Naive thymus-derived CD4-positive, alpha-beta T cell (primary cell): ENCODE measurements around the gene LRBA. TPM values are rescaled to one million over a fixed set of nuclear protein-coding genes. Genes with fewer than 3 reads are reported as not detected.

Experiments
- ATAC-seq: fragments of 150-1000 bp; cut with Tn5 transposase; 2 replicates; pipeline ENCODE4 v1.10.0; 2021; ENCODE audit warnings: mild to moderate bottlenecking, moderate library complexity
- CTCF ChIA-PET: fragments of 350-600 bp; sonication (Branson Sonifier 250); formaldehyde crosslinking; loops from one replicate; lab custom pipeline; 2021; ENCODE audit warnings: antibody characterized with exemption; lab: Charles Lee
- POLR2A ChIA-PET: fragments of 350-600 bp; sonication (Branson Sonifier 250); formaldehyde crosslinking; loops from one replicate; lab custom pipeline; 2021; ENCODE audit warnings: antibody characterized with exemption, inconsistent platforms; lab: Charles Lee
- DNase-seq, 9 donors: peaks; one replicate each; pipeline versions ENCODE4 v3.0.0 to v3.0.0-alpha.2; 2020 to 2022; ENCODE audit warnings: mixed read lengths in 1 of 9
- H3K27ac ChIP-seq: one replicate; pipeline ENCODE4 v1.7.0; 2013; ENCODE audit warnings: mild to moderate bottlenecking, low read depth, low read length, moderate library complexity
- H3K27me3 ChIP-seq, 2 donors: one replicate each; pipeline ENCODE4 v1.7.0; 2013; ENCODE audit warnings: low read length in 2 of 2, mild to moderate bottlenecking in 2 of 2, moderate library complexity in 2 of 2; ENCODE audit not compliant: control insufficient read depth in 2 of 2, insufficient read depth in 2 of 2
- H3K36me3 ChIP-seq, 3 experiments: 1 replicate in 2 of 3; 2 replicates in 1 of 3; pipeline ENCODE4 v1.7.0; 2013; ENCODE audit warnings: low read length in 3 of 3, mild to moderate bottlenecking in 3 of 3, moderate library complexity in 1 of 3; ENCODE audit not compliant: insufficient read depth in 3 of 3, control insufficient read depth in 2 of 3
- H3K4me1 ChIP-seq, 2 donors: one replicate each; pipeline ENCODE4 v1.7.0; 2013; ENCODE audit warnings: low read length in 2 of 2, mild to moderate bottlenecking in 2 of 2, moderate library complexity in 1 of 2; ENCODE audit not compliant: control insufficient read depth in 2 of 2, insufficient read depth in 2 of 2
- H3K4me3 ChIP-seq: 2 replicates; pipeline ENCODE4 v1.7.0; 2013; ENCODE audit warnings: mild to moderate bottlenecking, low read length
- H3K9me3 ChIP-seq, 3 experiments: 1 replicate in 2 of 3; 2 replicates in 1 of 3; pipeline ENCODE4 v1.7.0; 2013; ENCODE audit warnings: low read length in 3 of 3; ENCODE audit not compliant: control insufficient read depth in 2 of 3
- H3K27ac Mint-ChIP-seq, 9 donors: one replicate each; pipeline ENCODE4 v1.8.0; 2020 to 2022; ENCODE audit warnings: mixed read lengths in 9 of 9, mild to moderate bottlenecking in 8 of 9, moderate library complexity in 5 of 9, inconsistent platforms in 2 of 9
- H3K27me3 Mint-ChIP-seq, 5 donors: one replicate each; pipeline ENCODE4 v1.8.0; 2021 to 2022; ENCODE audit warnings: mixed read lengths in 5 of 5, mild to moderate bottlenecking in 1 of 5
- H3K36me3 Mint-ChIP-seq, 5 donors: one replicate each; pipeline ENCODE4 v1.8.0; 2020 to 2022; ENCODE audit warnings: mixed read lengths in 5 of 5, mild to moderate bottlenecking in 3 of 5, inconsistent platforms in 1 of 5
- H3K4me1 Mint-ChIP-seq, 7 donors: one replicate each; pipeline ENCODE4 v1.8.0; 2020 to 2022; ENCODE audit warnings: mixed read lengths in 7 of 7, mild to moderate bottlenecking in 3 of 7, inconsistent platforms in 1 of 7
- H3K4me3 Mint-ChIP-seq, 10 donors: one replicate each; pipeline ENCODE4 v1.8.0; 2020 to 2022; ENCODE audit warnings: mild to moderate bottlenecking in 10 of 10, mixed read lengths in 10 of 10, moderate library complexity in 6 of 10, inconsistent platforms in 2 of 10
- H3K9me3 Mint-ChIP-seq, 11 donors: one replicate each; pipeline ENCODE4 v1.8.0; 2020 to 2022; ENCODE audit warnings: mixed read lengths in 11 of 11, mild to moderate bottlenecking in 4 of 11, inconsistent platforms in 1 of 11, moderate library complexity in 1 of 11
- intact Hi-C, 2 donors: fragments of 100-400 bp; cut with micrococcal nuclease; formaldehyde crosslinking; loops; one replicate each; pipeline ENCODE4 v1.15.1; 2023
- polyA plus RNA-seq, 2 donors: library from polyadenylated mRNA; unstranded; fragments of 300-500 nt; fragmentation: Illumina TruSeq; gene quantifications; one replicate each; pipeline ENCODE4 v1.2.3, GENCODE V29; 2021
- total RNA-seq, 6 experiments: library from RNA in 5 of 6; stranded (reverse) in 5 of 6; gene quantifications; 1 replicate in 5 of 6; 2 replicates in 1 of 6; pipeline ENCODE4 v1.2.3 and lab custom pipeline; 2021 to 2026

LRBA gene
- total and polyA plus RNA-seq, 7 experiments from 2014 or later: 20.8 to 71.4 (median 58.4) TPM

DNA sequence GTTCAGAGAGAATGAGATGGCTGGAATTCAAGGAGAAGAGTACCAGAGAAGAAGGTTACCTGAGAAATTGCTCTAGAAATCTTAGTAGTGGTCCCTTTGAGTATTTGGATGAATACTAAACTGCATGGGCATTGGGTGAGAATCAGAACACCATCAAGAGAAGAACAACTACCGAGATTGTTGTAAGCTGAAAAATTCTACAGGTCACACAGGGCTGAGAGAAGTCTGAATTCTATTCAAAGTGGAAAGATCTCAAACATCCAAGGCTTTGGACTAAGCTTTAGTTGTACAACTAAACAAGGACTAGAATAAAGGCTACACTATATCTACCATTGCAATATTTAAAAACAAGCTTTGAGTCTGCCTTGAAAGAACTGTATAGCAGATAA, 40.8 kb downstream of the LRBA start:
- Histone ChIP-seq H3K4me1 (peaks cover 7 to 23% of the 10 kb centered on the region in 2 donors), H3K36me3 (no peaks in the 10 kb centered on the region), H3K27me3 (no peaks in the 10 kb centered on the region), H3K4me3 (no peak overlapping the region), H3K27ac (no peak overlapping the region), H3K9me3 (peaks cover 0 to 6% (median 0%) of the 10 kb centered on the region in 3 experiments)
- Mint-ChIP-seq H3K9me3 (peaks cover 0 to 9% (median 5%) of the 10 kb centered on the region in 11 donors), H3K4me1 (peaks cover 38 to 93% (median 86%) of the 10 kb centered on the region in 7 donors), H3K27ac (peak overlapping the region in 3 of 9 donors; percentile 12 to 45 (median 23)), H3K4me3 (peak overlapping the region in 3 of 10 donors; percentile 15 to 39 (median 22)), H3K36me3 (peaks cover 7 to 35% (median 23%) of the 10 kb centered on the region in 5 donors), H3K27me3 (no peaks in the 10 kb centered on the region)
- DNase-seq (no peak), ATAC-seq (no peak)
- ChIA-PET POLR2A (no interaction called here), CTCF (interaction anchor here (0.6 kb wide), 1 partner anchor 704 kb away, joined by 3 read pairs; no protein-coding TSS in a partner anchor)
- intact Hi-C loops: loop anchor here in 1 of 2 donors (10.0 kb wide), 1 partner anchor 679 kb away; no protein-coding TSS in a partner anchor

DNA sequence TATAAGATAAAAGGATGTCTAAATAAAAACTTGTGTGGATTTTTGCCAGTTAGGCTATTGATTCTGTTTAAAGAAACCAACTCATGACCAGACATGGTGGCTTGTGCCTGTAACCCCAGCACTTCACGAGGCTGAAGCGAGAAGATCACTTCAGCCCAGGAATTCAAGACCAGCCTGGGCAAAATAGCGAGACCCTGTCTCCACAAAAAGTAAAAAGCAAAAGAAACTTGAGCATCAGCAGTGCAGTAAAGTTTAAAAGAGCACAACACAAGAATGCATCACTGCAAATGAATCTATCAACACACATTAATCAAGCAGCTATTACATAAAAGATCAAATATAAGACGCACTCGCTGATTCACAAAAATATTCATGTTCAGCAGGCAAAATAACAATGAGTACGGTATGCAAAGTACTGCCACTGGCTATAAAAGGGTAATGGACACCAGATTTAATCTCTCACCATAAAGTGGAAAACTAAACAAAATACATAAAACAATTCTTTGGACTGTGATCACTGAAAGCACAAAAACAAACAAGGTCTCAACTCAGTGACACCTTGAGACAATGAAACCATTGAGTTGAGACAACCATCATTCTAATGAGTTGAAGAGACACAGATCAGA, 41.3 kb downstream of the LRBA start:
- peak overlapping the region in 4 of 10 donors; percentile 22 to 54 (median 31) for H3K4me3 Mint-ChIP-seq
- peaks cover 7 to 23% of the 10 kb centered on the region in 2 donors for H3K4me1 ChIP-seq
- H3K36me3 Mint-ChIP-seq: peaks cover 5 to 30% (median 23%) of the 10 kb centered on the region in 5 donors
- H3K9me3 ChIP-seq: peaks cover 0 to 1% (median 0%) of the 10 kb centered on the region in 3 experiments
- CTCF ChIA-PET: no interaction called here
- ATAC-seq: no peak
- H3K4me3 ChIP-seq: no peak overlapping the region
- H3K36me3 ChIP-seq: no peaks in the 10 kb centered on the region
- H3K27ac ChIP-seq: no peak overlapping the region
- DNase-seq: no peak
- POLR2A ChIA-PET: no interaction called here
- H3K27me3 Mint-ChIP-seq: no peaks in the 10 kb centered on the region
- H3K27me3 ChIP-seq: no peaks in the 10 kb centered on the region
- H3K27ac Mint-ChIP-seq: peak overlapping the region in 3 of 9 donors; percentile 12 to 45 (median 23)
- H3K9me3 Mint-ChIP-seq: peaks cover 0 to 4% (median 2%) of the 10 kb centered on the region in 11 donors
- intact Hi-C loops: loop anchor here in 1 of 2 donors (10.0 kb wide), 1 partner anchor 679 kb away; no protein-coding TSS in a partner anchor
- peaks cover 33 to 93% (median 86%) of the 10 kb centered on the region in 7 donors for H3K4me1 Mint-ChIP-seq

DNA sequence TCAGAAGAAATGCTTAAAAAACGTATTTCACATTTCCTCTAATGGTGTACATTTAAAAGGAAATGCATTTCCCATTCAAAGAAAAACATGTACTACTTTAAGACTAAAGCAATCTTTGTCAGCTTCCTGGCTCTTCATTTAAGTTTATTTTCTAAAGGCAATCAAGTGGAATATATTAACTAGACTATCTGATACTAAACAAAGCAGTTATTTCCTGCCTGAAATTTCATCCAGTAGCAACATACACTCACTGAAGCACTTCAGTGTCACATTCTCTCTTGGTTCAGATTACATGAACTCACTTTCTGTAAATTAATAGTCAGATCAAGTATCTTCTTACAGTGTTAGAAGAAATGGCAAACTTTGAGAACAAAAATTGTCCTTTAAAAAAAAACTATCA, 42.5 kb downstream of the LRBA start:
- H3K4me3 Mint-ChIP-seq: peak overlapping the region in 5 of 10 donors; percentile 19 to 63 (median 39)
- ATAC-seq: no peak
- no peaks in the 10 kb centered on the region for H3K36me3 ChIP-seq
- no peak overlapping the region for H3K4me3 ChIP-seq
- H3K27me3 Mint-ChIP-seq: no peaks in the 10 kb centered on the region
- H3K27ac ChIP-seq: no peak overlapping the region
- H3K9me3 ChIP-seq: no peaks in the 10 kb centered on the region
- peaks cover 0 to 21% (median 14%) of the 10 kb centered on the region in 5 donors for H3K36me3 Mint-ChIP-seq
- ChIA-PET CTCF (no interaction called here), POLR2A (no interaction called here)
- H3K27ac Mint-ChIP-seq: peak overlapping the region in 4 of 9 donors; percentile 37 to 67 (median 48)
- DNase-seq: no peak
- no peaks in the 10 kb centered on the region for H3K27me3 ChIP-seq
- H3K4me1 Mint-ChIP-seq: peaks cover 28 to 82% (median 78%) of the 10 kb centered on the region in 7 donors
- H3K9me3 Mint-ChIP-seq: peaks cover 0 to 1% (median 0%) of the 10 kb centered on the region in 11 donors
- intact Hi-C loops: loop anchor here in 1 of 2 donors (10.0 kb wide), 1 partner anchor 678 kb away; no protein-coding TSS in a partner anchor
- H3K4me1 ChIP-seq: peaks cover 7 to 23% of the 10 kb centered on the region in 2 donors

DNA sequence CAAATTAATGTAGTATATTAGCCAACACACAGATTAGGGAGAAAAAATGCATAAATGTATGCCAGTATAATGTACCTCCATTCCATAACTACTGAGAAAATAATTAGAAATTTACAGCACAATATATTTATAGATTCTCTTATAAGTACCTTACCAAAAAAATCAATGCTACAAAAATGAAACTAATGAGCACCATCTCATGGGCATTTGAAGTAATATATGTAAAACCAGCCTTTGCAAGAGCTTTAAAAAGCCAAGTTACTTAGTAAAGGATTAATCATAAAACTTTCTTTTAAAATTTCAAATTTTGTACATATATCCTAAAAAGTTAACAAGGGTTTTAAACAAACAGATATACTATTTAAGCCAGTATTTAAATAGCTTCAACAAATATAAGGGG, 43.2 kb downstream of the LRBA start:
- Histone ChIP-seq H3K27ac (no peak overlapping the region), H3K9me3 (no peaks in the 10 kb centered on the region), H3K27me3 (no peaks in the 10 kb centered on the region), H3K4me3 (no peak overlapping the region), H3K4me1 (peaks cover 7 to 23% of the 10 kb centered on the region in 2 donors), H3K36me3 (no peaks in the 10 kb centered on the region)
- DNase-seq (no peak), ATAC-seq (no peak)
- intact Hi-C loops: loop anchor here in 1 of 2 donors (10.0 kb wide), 1 partner anchor 677 kb away; no protein-coding TSS in a partner anchor
- CTCF ChIA-PET: no interaction called here
- POLR2A ChIA-PET: no interaction called here
- H3K27ac Mint-ChIP-seq: peak overlapping the region in 2 of 9 donors; percentile 33 to 37
- H3K4me3 Mint-ChIP-seq: peak overlapping the region in 1 of 10 donors; percentile 21
- H3K4me1 Mint-ChIP-seq: peaks cover 32 to 83% (median 79%) of the 10 kb centered on the region in 7 donors
- no peaks in the 10 kb centered on the region for H3K27me3 Mint-ChIP-seq
- peaks cover 0 to 20% (median 18%) of the 10 kb centered on the region in 5 donors for H3K36me3 Mint-ChIP-seq
- H3K9me3 Mint-ChIP-seq: peaks cover 0 to 8% (median 0%) of the 10 kb centered on the region in 11 donors

DNA sequence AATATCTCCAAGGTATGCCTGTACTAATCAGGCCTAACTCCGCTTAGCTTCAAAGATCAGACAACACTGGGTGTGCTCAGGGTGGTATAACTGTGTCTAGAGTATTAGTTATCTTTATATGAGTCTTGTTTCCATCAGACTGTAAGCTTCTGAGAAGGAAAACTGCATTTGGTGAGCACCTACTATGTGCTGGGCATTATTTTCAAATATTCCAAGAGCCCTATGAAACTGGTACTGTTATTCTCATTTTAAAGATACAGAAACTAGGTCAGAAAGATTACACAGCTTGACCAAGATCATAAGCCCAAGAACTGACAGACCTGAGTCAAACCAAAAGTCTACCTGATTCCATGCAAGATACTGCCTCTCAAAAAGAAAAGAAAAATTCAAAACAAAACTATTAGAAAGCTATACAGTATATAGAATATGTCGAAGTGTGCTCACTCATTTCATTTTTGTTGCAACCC, 44.4 kb downstream of the LRBA start:
- ChIA-PET POLR2A (interaction anchor here (0.5 kb wide), 1 partner anchor 121 kb away, joined by 5 read pairs; no protein-coding TSS in a partner anchor), CTCF (no interaction called here)
- peaks cover 0 to 9% (median 2%) of the 10 kb centered on the region in 11 donors for H3K9me3 Mint-ChIP-seq
- H3K4me3 ChIP-seq: no peak overlapping the region
- H3K27me3 Mint-ChIP-seq: no peaks in the 10 kb centered on the region
- DNase-seq (no peak), ATAC-seq (no peak)
- peaks cover 0 to 22% (median 16%) of the 10 kb centered on the region in 5 donors for H3K36me3 Mint-ChIP-seq
- no peaks in the 10 kb centered on the region for H3K9me3 ChIP-seq
- H3K4me1 Mint-ChIP-seq: peaks cover 25 to 78% (median 72%) of the 10 kb centered on the region in 7 donors
- peaks cover 7 to 23% of the 10 kb centered on the region in 2 donors for H3K4me1 ChIP-seq
- intact Hi-C loops: loop anchor here in 1 of 2 donors (10.0 kb wide), 1 partner anchor 676 kb away; no protein-coding TSS in a partner anchor
- no peak overlapping the region for H3K4me3 Mint-ChIP-seq
- peak overlapping the region in 4 of 9 donors; percentile 12 to 67 (median 35) for H3K27ac Mint-ChIP-seq
- H3K36me3 ChIP-seq: no peaks in the 10 kb centered on the region
- H3K27me3 ChIP-seq: no peaks in the 10 kb centered on the region
- H3K27ac ChIP-seq: no peak overlapping the region

DNA sequence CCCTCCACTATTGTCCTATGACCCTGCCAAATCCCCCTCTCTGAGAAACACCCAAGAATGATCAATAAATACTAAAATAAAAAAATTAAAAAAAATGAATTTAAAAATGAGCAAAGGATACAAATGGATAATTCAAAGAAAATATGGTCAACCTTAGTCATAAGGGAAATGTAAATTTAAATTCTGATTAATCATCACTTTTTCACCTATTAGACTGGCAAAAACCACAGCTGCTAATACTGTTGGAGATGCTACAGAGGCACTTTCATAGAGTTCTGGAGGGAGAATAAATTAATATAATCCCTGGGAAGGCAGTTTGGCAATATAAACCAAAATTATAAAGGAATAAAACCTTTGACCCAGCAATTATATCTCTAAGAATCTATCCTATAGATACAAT, 50.3 kb downstream of the LRBA start:
- intact Hi-C loops: no loop called here
- no peak for ATAC-seq
- Histone ChIP-seq H3K36me3 (no peaks in the 10 kb centered on the region), H3K27me3 (no peaks in the 10 kb centered on the region), H3K27ac (no peak overlapping the region), H3K9me3 (no peaks in the 10 kb centered on the region), H3K4me1 (no peaks in the 10 kb centered on the region), H3K4me3 (no peak overlapping the region)
- H3K27ac Mint-ChIP-seq: no peak overlapping the region
- no peak overlapping the region for H3K4me3 Mint-ChIP-seq
- CTCF ChIA-PET: no interaction called here
- POLR2A ChIA-PET: no interaction called here
- DNase-seq: no peak
- peaks cover 0 to 30% (median 26%) of the 10 kb centered on the region in 5 donors for H3K36me3 Mint-ChIP-seq
- H3K27me3 Mint-ChIP-seq: no peaks in the 10 kb centered on the region
- peaks cover 5 to 42% (median 34%) of the 10 kb centered on the region in 7 donors for H3K4me1 Mint-ChIP-seq
- peaks cover 0 to 14% (median 3%) of the 10 kb centered on the region in 11 donors for H3K9me3 Mint-ChIP-seq
